GM12878 (cell line): ENCODE data around the gene IL37. TPM values are rescaled to one million over a fixed set of nuclear protein-coding genes. Genes with fewer than 3 reads are reported as not detected.

Source experiments
- DPF2 ChIP-seq: fragments of 450-650 bp; IDR thresholded peaks from 2 replicates; pipeline ENCODE4 v1.6.1; 2017; ENCODE audit warnings: mild to moderate bottlenecking
- MLLT1 ChIP-seq: fragments of 450-650 bp; IDR thresholded peaks from 2 replicates; pipeline ENCODE4 v1.6.1; 2016; ENCODE audit warnings: mild to moderate bottlenecking
- NBN ChIP-seq: fragments of 450-650 bp; IDR thresholded peaks from 2 replicates; pipeline ENCODE4 v1.6.1; 2016
- SUPT20H ChIP-seq: IDR thresholded peaks from 2 replicates; pipeline ENCODE4 v1.6.1; 2011; ENCODE audit warnings: low read depth, mild to moderate bottlenecking, low read length, moderate library complexity, borderline replicate concordance; ENCODE audit not compliant: control insufficient read depth
- ZNF687 ChIP-seq: fragments of 450-650 bp; IDR thresholded peaks from 2 replicates; pipeline ENCODE4 v1.6.1; 2017; ENCODE audit warnings: mild to moderate bottlenecking, moderate library complexity
- polyA plus RNA-seq, 11 experiments: library from polyadenylated mRNA; depleted of rRNA in 4 of 11; unstranded in 6 of 11; stranded (reverse) in 5 of 11; fragments of >200 nt; fragmentation: Nextera tagmentation in 4 of 11; fragmentation: Illumina TruSeq in 1 of 11; extraction: Ambion mirVana in 4 of 11; extraction: Trizol in 1 of 11; gene quantifications; 1 replicate in 1 of 11; 2 replicates in 10 of 11; pipeline versions ENCODE4 v1.2.1 to v1.2.3, GENCODE V29; 2011 to 2016; ENCODE audit warnings: inconsistent platforms in 2 of 11, missing spikeins in 2 of 11, low read depth in 1 of 11
- total RNA-seq, 4 experiments: library from RNA; depleted of rRNA in 3 of 4; stranded (reverse); fragments of >200 nt in 3 of 4; fragmentation: Illumina TruSeq in 1 of 4; extraction: Trizol in 1 of 4; gene quantifications; 2 replicates each; pipeline versions ENCODE4 v1.2.1 to v1.2.3, GENCODE V29; 2013 to 2021

The IL37 gene
- total and polyA plus RNA-seq, 10 of the 15 experiments (the other 5 are each of a cell fraction or from before 2014, with no cell fraction given), result 0.41 to 0.54 TPM; not detected in 8

GRCh38 chr2:112869258-112869842 is 41.6 kb upstream of the IL37 start (continued):
- TF ChIP-seq DPF2 (no peak), NBN (no peak), MLLT1 (no peak), ZNF687 (no peak), SUPT20H (no peak)
